Cortex of kidney (tissue), 1 donor: ENCODE measurements around the gene IL34.
"Not testable (repeated sequence)": the region's sequence is repeated elsewhere in the genome, so short reads cannot be mapped to it uniquely, and the experiment has no call there.

ENCODE experiments used
- DNase-seq: peaks from one replicate; lab custom pipeline; 2025; lab: John Stamatoyannopoulos, UW

Gene IL34

GRCh38 chr16:70632273-70632672 is 14.1 kb upstream of the IL34 start:
- DNase-seq: no peak

- DNase-seq: not testable (repeated sequence)
These were observed 12.7 kb upstream of the IL34 start for GRCh38 chr16:70633617-70634016.

GRCh38 chr16:70634861-70635260 is 11.5 kb upstream of the IL34 start:
- no peak for DNase-seq

GRCh38 chr16:70635336-70636016 is 10.9 kb upstream of the IL34 start:
- no peak for DNase-seq

GRCh38 chr16:70638814-70639792 is 7.3 kb upstream of the IL34 start:
- DNase-seq: no peak

GRCh38 chr16:70642633-70643032 is 3.7 kb upstream of the IL34 start:
- DNase-seq: no peak

- not testable (repeated sequence) for DNase-seq
These were observed 3.1 kb upstream of the IL34 start for GRCh38 chr16:70643264-70643663.

- no peak for DNase-seq
These were observed 1.4 kb upstream of the IL34 start for GRCh38 chr16:70644763-70645597.

GRCh38 chr16:70647441-70648359 is 1.3 kb downstream of the IL34 start:
- DNase-seq: no peak

- DNase-seq: no peak
These were observed 2.2 kb downstream of the IL34 start for GRCh38 chr16:70648606-70649005.

- DNase-seq: no peak
These were observed 2.9 kb downstream of the IL34 start for GRCh38 chr16:70649300-70649699.

- no peak for DNase-seq
These were observed 3.9 kb downstream of the IL34 start for GRCh38 chr16:70650216-70650615.

GRCh38 chr16:70651524-70651923 is 5.2 kb downstream of the IL34 start:
- no peak for DNase-seq

GRCh38 chr16:70652322-70652721 is 6.0 kb downstream of the IL34 start:
- no peak for DNase-seq

- no peak for DNase-seq
These were observed 7.0 kb downstream of the IL34 start for GRCh38 chr16:70653406-70653805.

- DNase-seq: no peak
These were observed 7.7 kb downstream of the IL34 start for GRCh38 chr16:70653809-70654771.

GRCh38 chr16:70656065-70656711 is 9.8 kb downstream of the IL34 start:
- no peak for DNase-seq

GRCh38 chr16:70656712-70657263 is 10.4 kb downstream of the IL34 start:
- no peak for DNase-seq

- DNase-seq: no peak
These were observed 11.6 kb downstream of the IL34 start for GRCh38 chr16:70657956-70658355.
